ENCODE measurements around the gene UNC5C. TPM values are rescaled to one million over a fixed set of nuclear protein-coding genes. Genes with fewer than 3 reads are reported as not detected.

Gene UNC5C
- total RNA-seq, 2 experiments from 2014 or later, result not detected

GRCh38 chr4:95318483-95318882 is 230.3 kb downstream of the UNC5C start:
- no peaks in the 10 kb centered on the region for H3K36me3 Mint-ChIP-seq (ENCODE audit: low read depth)
- Histone ChIP-seq H3K9me3 (ENCODE audit: control insufficient read depth in 1 of 2, insufficient read depth in 1 of 2, low read length in 2 of 2) (peaks cover 0 to 3% of the 10 kb centered on the region in 2 experiments), H3K27ac (ENCODE audit: low read depth in 1 of 2, low read length in 2 of 2) (no peak overlapping the region), H3K4me1 (ENCODE audit: insufficient read depth, low read length) (no peaks in the 10 kb centered on the region), H3K27me3 (ENCODE audit: control insufficient read depth in 1 of 2, insufficient read depth in 2 of 2, low read length in 2 of 2) (no peaks in the 10 kb centered on the region), H3K36me3 (ENCODE audit: insufficient read depth, low read length) (no peaks in the 10 kb centered on the region), H3K4me3 (ENCODE audit: low read length) (no peak overlapping the region)
- no peaks in the 10 kb centered on the region for H3K4me1 Mint-ChIP-seq (ENCODE audit: low read depth)
- no peaks in the 10 kb centered on the region for H3K9me3 Mint-ChIP-seq
- DNase-seq (no peak), ATAC-seq (ENCODE audit: poor library complexity) (no peak)
- no peak overlapping the region for H3K27ac Mint-ChIP-seq
- ChIA-PET CTCF (no interaction called here), POLR2A (no interaction called here)
- TF ChIP-seq CTCF (IDR thresholded peaks at IDR 0.05), result no peak
- intact Hi-C loops (cut with DNase I, micrococcal nuclease), result no loop called here
- H3K4me3 Mint-ChIP-seq, result no peak overlapping the region
- no peaks in the 10 kb centered on the region for H3K27me3 Mint-ChIP-seq

- Mint-ChIP-seq H3K36me3 (ENCODE audit: low read depth) (no peaks in the 10 kb centered on the region), H3K9me3 (no peaks in the 10 kb centered on the region), H3K27me3 (no peaks in the 10 kb centered on the region), H3K4me1 (ENCODE audit: low read depth) (no peaks in the 10 kb centered on the region), H3K27ac (no peak overlapping the region), H3K4me3 (no peak overlapping the region)
- Histone ChIP-seq H3K4me3 (ENCODE audit: low read length) (no peak overlapping the region), H3K4me1 (ENCODE audit: insufficient read depth, low read length) (no peaks in the 10 kb centered on the region), H3K9me3 (ENCODE audit: control insufficient read depth in 1 of 2, insufficient read depth in 1 of 2, low read length in 2 of 2) (peaks cover 0 to 3% of the 10 kb centered on the region in 2 experiments), H3K27ac (ENCODE audit: low read depth in 1 of 2, low read length in 2 of 2) (no peak overlapping the region), H3K27me3 (ENCODE audit: control insufficient read depth in 1 of 2, insufficient read depth in 2 of 2, low read length in 2 of 2) (no peaks in the 10 kb centered on the region), H3K36me3 (ENCODE audit: insufficient read depth, low read length) (no peaks in the 10 kb centered on the region)
- ATAC-seq (ENCODE audit: poor library complexity), result no peak
- CTCF ChIA-PET, result no interaction called here
- TF ChIP-seq CTCF (IDR thresholded peaks at IDR 0.05), result no peak
- POLR2A ChIA-PET, result no interaction called here
- DNase-seq, result no peak
- intact Hi-C loops (cut with DNase I, micrococcal nuclease), result no loop called here
Measured at GRCh38 chr4:95318044-95318443, 230.7 kb downstream of the UNC5C start.

- Mint-ChIP-seq H3K9me3 (no peaks in the 10 kb centered on the region), H3K4me3 (no peak overlapping the region), H3K36me3 (ENCODE audit: low read depth) (no peaks in the 10 kb centered on the region), H3K4me1 (ENCODE audit: low read depth) (no peaks in the 10 kb centered on the region), H3K27me3 (no peaks in the 10 kb centered on the region), H3K27ac (no peak overlapping the region)
- POLR2A ChIA-PET, result no interaction called here
- peaks cover 0 to 3% of the 10 kb centered on the region in 2 experiments for H3K9me3 ChIP-seq (ENCODE audit: control insufficient read depth in 1 of 2, insufficient read depth in 1 of 2, low read length in 2 of 2)
- intact Hi-C loops (cut with DNase I, micrococcal nuclease), result no loop called here
- H3K4me3 ChIP-seq (ENCODE audit: low read length), result no peak overlapping the region
- no peak overlapping the region for H3K27ac ChIP-seq (ENCODE audit: low read depth in 1 of 2, low read length in 2 of 2)
- DNase-seq (no peak), ATAC-seq (ENCODE audit: poor library complexity) (no peak)
- CTCF ChIA-PET, result no interaction called here
- H3K36me3 ChIP-seq (ENCODE audit: insufficient read depth, low read length), result no peaks in the 10 kb centered on the region
- no peak for TF ChIP-seq CTCF (IDR thresholded peaks at IDR 0.05)
- H3K4me1 ChIP-seq (ENCODE audit: insufficient read depth, low read length), result no peaks in the 10 kb centered on the region
- no peaks in the 10 kb centered on the region for H3K27me3 ChIP-seq (ENCODE audit: control insufficient read depth in 1 of 2, insufficient read depth in 2 of 2, low read length in 2 of 2)
Measured at GRCh38 chr4:95317085-95317793, 231.5 kb downstream of the UNC5C start.
